Prostate gland (tissue), 2 donors: ENCODE data around the gene HEG1.

ENCODE experiments used
- POLR2AphosphoS5 ChIP-seq: sonication (generic); formaldehyde crosslinking; IDR thresholded peaks from one replicate; pipeline ENCODE4 v1.6.1; 2017; ENCODE audit warnings: antibody characterized with exemption
- TF ChIP-seq, protein P1 (sequence below), 4 experiments: fragments of 200-600 bp in 2 of 4; fragments of 450-650 bp in 2 of 4; sonication (generic) in 2 of 4; IDR thresholded peaks; 1 replicate in 3 of 4; 2 replicates in 1 of 4; pipeline ENCODE4 v1.5.1; 2016 to 2019; ENCODE audit warnings: antibody characterized with exemption in 4 of 4, mild to moderate bottlenecking in 2 of 4, moderate library complexity in 2 of 4

DNA sequence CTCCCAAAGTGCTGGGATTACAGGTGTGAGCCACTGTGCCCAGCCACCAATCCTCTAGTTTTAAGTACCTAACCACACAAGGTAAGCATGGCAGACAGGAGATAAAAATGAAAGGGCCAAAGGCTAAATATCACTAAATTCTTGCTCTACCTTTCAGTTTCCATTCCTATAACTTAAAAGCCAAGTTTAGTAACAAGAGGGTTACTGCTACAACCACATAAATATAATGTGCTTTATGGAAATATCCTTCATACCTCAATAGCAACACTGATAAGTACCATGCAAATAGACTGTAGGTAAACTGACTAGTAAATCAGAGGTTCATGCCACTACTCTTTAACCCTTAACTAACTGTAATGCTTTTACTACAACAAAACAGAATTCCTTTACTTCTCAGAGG, 82.5 kb downstream of the HEG1 start:
- TF ChIP-seq, protein P1, sequence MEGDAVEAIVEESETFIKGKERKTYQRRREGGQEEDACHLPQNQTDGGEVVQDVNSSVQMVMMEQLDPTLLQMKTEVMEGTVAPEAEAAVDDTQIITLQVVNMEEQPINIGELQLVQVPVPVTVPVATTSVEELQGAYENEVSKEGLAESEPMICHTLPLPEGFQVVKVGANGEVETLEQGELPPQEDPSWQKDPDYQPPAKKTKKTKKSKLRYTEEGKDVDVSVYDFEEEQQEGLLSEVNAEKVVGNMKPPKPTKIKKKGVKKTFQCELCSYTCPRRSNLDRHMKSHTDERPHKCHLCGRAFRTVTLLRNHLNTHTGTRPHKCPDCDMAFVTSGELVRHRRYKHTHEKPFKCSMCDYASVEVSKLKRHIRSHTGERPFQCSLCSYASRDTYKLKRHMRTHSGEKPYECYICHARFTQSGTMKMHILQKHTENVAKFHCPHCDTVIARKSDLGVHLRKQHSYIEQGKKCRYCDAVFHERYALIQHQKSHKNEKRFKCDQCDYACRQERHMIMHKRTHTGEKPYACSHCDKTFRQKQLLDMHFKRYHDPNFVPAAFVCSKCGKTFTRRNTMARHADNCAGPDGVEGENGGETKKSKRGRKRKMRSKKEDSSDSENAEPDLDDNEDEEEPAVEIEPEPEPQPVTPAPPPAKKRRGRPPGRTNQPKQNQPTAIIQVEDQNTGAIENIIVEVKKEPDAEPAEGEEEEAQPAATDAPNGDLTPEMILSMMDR (IDR thresholded peaks at IDR 0.05) = no peak
- no peak for TF ChIP-seq POLR2AphosphoS5
